Tibial nerve (tissue), 4 donors: Measurements from ENCODE around the gene F5.

Experiments
- EP300 ChIP-seq, 2 donors: sonication (generic); formaldehyde crosslinking; IDR thresholded peaks; one replicate each; pipeline ENCODE4 v1.6.1; 2017; ENCODE audit warnings: antibody characterized with exemption in 2 of 2, mild to moderate bottlenecking in 1 of 2
- POLR2A ChIP-seq, 2 donors: fragments of 450-650 bp; IDR thresholded peaks; one replicate each; pipeline ENCODE4 v1.6.1; 2017; ENCODE audit warnings: antibody characterized with exemption in 2 of 2, mild to moderate bottlenecking in 2 of 2, moderate library complexity in 2 of 2
- TF ChIP-seq, protein P1 (sequence below), 5 experiments: fragments of 200-600 bp in 3 of 5; fragments of 450-650 bp in 2 of 5; sonication (generic) in 3 of 5; IDR thresholded peaks; one replicate each; pipeline ENCODE4 v1.5.1; 2016 to 2019; ENCODE audit warnings: antibody characterized with exemption in 5 of 5, mild to moderate bottlenecking in 3 of 5, moderate library complexity in 2 of 5

DNA sequence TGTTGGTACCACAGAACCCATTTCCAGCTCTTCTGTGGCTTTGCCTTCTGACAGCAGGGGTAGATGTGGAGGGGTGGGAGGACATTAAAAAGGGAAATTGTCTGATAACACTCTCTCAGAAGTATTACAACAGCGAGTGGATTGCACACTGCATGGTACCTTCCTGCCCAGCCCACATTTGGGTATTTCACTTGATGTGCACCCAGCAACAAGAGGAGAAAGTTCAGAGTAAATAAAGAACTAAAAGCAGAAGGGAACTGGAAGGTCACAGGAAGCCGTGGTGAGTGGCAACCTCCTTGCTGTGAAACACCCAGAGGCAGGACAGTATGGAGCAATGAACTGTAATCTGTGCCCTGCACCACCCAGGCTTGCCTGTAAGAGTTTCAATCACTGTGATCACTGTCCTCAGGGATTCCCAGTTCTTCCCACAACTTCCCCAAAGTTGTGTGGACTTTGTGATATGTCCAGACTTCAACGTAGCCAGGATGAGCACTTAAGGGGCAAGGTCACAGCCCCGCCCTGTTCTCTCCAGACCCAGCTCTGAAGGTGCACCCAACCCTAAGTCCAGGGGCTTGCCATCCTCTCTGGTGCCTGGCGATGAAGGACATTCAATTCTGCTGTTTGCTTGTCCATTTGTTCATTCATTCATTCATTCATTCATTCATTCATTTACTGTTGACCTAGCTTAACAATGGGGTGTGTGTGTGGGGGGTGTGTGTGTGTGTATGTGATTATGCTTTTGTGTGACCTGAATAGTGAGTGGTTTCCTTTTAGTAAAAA is 18.7 kb upstream of the F5 start:
- TF ChIP-seq, protein P1, sequence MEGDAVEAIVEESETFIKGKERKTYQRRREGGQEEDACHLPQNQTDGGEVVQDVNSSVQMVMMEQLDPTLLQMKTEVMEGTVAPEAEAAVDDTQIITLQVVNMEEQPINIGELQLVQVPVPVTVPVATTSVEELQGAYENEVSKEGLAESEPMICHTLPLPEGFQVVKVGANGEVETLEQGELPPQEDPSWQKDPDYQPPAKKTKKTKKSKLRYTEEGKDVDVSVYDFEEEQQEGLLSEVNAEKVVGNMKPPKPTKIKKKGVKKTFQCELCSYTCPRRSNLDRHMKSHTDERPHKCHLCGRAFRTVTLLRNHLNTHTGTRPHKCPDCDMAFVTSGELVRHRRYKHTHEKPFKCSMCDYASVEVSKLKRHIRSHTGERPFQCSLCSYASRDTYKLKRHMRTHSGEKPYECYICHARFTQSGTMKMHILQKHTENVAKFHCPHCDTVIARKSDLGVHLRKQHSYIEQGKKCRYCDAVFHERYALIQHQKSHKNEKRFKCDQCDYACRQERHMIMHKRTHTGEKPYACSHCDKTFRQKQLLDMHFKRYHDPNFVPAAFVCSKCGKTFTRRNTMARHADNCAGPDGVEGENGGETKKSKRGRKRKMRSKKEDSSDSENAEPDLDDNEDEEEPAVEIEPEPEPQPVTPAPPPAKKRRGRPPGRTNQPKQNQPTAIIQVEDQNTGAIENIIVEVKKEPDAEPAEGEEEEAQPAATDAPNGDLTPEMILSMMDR (IDR thresholded peaks at IDR 0.05), result no peak
- TF ChIP-seq POLR2A (IDR thresholded peaks at IDR 0.05) (no peak), EP300 (IDR thresholded peaks at IDR 0.05) (no peak)
